ENCODE results near the gene RFC1. TPM values are rescaled to one million over a fixed set of nuclear protein-coding genes. Genes with fewer than 3 reads are reported as not detected.
"Not testable (repeated sequence)": the region's sequence is repeated elsewhere in the genome, so short reads cannot be mapped to it uniquely, and the experiment has no call there.

Gene RFC1, protein sequence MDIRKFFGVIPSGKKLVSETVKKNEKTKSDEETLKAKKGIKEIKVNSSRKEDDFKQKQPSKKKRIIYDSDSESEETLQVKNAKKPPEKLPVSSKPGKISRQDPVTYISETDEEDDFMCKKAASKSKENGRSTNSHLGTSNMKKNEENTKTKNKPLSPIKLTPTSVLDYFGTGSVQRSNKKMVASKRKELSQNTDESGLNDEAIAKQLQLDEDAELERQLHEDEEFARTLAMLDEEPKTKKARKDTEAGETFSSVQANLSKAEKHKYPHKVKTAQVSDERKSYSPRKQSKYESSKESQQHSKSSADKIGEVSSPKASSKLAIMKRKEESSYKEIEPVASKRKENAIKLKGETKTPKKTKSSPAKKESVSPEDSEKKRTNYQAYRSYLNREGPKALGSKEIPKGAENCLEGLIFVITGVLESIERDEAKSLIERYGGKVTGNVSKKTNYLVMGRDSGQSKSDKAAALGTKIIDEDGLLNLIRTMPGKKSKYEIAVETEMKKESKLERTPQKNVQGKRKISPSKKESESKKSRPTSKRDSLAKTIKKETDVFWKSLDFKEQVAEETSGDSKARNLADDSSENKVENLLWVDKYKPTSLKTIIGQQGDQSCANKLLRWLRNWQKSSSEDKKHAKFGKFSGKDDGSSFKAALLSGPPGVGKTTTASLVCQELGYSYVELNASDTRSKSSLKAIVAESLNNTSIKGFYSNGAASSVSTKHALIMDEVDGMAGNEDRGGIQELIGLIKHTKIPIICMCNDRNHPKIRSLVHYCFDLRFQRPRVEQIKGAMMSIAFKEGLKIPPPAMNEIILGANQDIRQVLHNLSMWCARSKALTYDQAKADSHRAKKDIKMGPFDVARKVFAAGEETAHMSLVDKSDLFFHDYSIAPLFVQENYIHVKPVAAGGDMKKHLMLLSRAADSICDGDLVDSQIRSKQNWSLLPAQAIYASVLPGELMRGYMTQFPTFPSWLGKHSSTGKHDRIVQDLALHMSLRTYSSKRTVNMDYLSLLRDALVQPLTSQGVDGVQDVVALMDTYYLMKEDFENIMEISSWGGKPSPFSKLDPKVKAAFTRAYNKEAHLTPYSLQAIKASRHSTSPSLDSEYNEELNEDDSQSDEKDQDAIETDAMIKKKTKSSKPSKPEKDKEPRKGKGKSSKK
- 23.9 TPM for total RNA-seq
- long read RNA-seq, full-length matches to known transcripts, result 11 of 17 reads
- long read RNA-seq, partial matches to known transcripts, result 3 of 17 reads
- long read RNA-seq, other reads (novel, unspliced or antisense), result 3 of 17 reads

DNA sequence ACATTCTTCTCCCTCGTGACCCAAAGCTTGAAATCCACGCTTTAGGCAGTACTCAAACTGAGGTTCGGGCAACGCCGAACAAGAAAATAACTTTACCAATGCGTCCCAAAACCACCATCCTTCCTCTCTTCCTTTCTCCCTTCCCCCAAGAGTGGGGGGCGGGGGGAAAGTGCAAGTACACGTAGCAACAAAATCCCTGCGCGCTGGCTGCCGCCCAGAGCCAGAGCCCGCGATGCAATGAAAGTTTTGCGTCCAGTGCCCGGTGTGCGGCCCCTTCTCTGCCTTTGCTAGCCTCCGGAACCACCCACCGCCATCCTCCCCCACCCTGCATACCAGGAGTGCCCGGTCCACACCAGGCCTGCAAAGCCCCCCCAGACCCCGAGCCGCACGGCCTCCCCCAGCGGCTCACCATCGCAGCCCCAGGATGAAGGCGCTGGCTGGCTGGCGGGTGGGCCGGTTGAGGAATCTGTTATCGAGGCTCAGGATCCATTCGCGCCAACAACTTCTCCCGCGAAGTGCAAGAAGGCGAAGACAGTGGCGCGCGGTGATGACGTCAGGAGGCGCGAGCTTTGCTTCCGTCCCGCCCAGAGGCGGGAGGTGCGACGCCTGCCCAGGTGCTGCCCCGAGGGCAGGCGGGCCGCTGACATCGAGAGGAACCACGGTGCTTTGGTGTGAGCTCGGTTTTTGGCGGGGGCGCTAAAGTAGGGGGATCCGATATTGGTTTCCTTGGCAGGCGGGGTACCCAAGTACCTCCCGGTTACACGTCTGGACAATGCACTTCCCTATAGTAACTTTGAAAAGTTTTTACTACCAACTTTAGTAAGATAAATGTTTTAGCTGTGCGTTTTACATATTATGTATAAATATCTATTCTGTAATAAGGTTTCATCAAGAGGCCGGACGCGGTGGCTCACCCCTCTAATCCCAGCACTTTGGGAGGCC, at the start of gene RFC1:
Gene RFC1 (minus strand): TSS at position 533 of the 942 bp plus-strand sequence. CDS start 121 bp downstream, at position 412.
- intact Hi-C loops (cut with DNase I), result loop anchor here (2.0 kb wide), 1 partner anchor 183 kb away; the partner anchor contains the start of gene WDR19
- ATAC-seq (peak; percentile 94), DNase-seq (ENCODE audit: missing footprints) (peak; percentile 96)

DNA sequence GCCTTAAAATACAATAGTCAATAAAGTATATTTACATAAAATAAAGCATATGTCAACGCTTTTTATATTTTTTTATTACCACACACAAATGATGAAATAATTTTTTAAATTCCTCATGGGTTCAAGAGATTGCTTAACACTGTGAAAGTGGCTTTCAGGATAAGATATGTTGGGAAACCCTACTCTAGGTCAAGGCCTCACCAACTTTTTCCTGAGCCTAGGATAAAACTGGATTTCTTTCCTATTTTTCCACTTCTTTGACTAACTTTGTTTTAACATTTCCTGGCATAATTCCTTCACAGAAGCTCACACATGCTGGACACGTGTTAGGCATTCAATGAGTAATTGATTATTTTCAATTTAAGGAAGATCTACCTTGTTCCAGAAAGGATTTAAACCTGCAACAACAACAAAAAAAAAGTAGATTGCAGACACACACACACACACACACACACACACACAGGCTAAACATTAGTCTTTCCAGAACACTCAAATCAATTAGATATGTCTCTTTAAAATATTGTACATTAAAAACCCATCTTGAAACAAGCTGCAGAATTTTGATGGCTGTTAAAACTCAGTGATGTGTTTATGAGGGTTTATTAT, 49.6 kb upstream of the RFC1 start:
- DNase-seq (ENCODE audit: missing footprints) (no peak), ATAC-seq (no peak)
- intact Hi-C loops (cut with DNase I), result no loop called here

DNA sequence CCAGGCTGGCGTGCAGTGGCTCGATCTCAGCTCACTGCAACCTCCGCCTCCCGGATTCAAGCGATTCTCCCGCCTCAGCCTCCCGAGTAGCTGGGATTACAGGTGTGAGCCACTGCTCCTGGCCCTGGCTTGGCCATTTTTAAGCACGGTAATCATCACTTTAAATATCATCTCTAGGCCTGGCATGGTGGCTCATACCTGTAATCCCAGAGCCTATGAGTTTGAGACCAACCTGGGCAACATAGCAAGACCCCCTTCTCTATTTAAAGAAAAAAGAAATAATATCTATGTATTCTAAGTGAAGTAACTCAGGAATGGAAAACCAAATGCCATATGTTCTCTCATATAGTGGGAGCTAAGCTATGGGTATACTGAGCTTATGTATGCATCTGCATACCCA, 45.4 kb upstream of the RFC1 start:
- DNase-seq (ENCODE audit: missing footprints); intact Hi-C loops (cut with DNase I); ATAC-seq: not testable (repeated sequence)

DNA sequence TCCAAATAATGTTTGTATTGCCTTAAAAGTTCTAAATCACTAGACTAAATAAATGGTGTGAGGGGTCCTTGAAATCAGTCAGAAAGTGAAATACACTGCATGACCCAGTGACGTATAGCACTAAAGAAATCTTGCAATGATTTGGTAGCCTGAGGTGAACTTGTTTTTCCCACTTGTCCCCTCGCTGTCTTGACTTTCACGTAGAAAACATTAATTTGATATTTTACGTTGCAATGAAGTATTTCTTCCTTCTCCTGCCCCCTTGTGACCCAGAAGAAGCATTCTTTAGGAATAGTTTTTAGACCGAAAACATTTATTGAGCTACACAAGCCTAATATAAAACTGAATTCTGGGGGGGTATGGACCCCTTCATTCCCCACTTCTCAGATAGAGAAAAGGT, 44.3 kb upstream of the RFC1 start:
- no peak for ATAC-seq
- DNase-seq (ENCODE audit: missing footprints), result no peak
- intact Hi-C loops (cut with DNase I), result no loop called here

DNA sequence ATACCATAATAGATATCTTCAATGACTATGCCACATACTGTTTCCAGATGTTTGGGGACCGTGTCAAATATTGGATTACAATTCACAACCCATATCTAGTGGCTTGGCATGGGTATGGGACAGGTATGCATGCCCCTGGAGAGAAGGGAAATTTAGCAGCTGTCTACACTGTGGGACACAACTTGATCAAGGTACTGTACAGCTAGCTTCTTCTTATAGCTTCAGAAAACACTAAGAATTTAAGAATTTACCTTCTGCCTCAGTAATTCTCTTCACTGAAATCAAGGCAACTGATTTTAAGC, 41.4 kb upstream of the RFC1 start:
- ATAC-seq (no peak), DNase-seq (ENCODE audit: missing footprints) (no peak)
- intact Hi-C loops (cut with DNase I), result no loop called here

DNA sequence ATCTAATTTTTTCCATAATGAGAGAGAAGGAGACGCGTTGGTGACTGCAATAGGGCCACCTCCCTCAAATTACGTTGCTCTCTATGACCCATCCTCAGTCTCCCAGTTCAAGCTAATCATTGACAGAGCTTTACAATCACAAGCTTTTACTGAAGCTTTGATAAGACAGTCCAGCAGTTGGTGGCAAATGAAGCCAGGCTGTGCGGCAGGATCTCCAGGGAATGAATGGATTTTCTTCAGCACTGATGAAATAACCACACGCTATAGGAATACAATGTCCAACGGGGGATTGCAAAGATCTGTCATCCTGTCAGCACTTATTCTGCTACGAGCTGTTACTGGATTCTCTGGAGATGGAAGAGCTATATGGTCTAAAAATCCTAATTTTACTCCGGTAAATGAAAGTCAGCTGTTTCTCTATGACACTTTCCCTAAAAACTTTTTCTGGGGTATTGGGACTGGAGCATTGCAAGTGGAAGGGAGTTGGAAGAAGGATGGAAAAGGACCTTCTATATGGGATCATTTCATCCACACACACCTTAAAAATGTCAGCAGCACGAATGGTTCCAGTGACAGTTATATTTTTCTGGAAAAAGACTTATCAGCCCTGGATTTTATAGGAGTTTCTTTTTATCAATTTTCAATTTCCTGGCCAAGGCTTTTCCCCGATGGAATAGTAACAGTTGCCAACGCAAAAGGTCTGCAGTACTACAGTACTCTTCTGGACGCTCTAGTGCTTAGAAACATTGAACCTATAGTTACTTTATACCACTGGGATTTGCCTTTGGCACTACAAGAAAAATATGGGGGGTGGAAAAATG, 40.8 kb upstream of the RFC1 start, which contains the start of gene KLB:
Gene KLB (plus strand): TSS at position 168 of the 821 bp plus-strand sequence. CDS start 20 bp downstream, at position 188.
- intact Hi-C loops (cut with DNase I), result no loop called here
- ATAC-seq (no peak), DNase-seq (ENCODE audit: missing footprints) (no peak)

DNA sequence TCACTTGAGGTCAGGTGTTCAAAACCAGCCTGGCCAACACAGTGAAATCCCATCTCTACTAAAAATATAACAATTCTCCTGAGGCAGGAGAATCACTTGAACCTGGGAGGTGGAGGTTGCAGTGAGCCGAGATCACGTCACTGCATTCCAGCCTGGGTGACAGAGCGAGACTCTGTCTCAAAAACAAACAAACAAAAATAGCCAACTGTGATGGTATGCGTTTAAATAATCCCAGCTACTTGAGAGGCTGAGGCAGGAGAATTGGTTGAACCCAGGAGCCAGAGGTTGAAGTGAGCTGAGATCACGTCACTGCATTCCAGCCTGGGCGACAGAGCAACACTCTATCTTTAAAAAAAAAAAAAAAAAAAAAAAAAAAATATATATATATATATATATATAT, 35.5 kb upstream of the RFC1 start:
- intact Hi-C loops (cut with DNase I); DNase-seq (ENCODE audit: missing footprints); ATAC-seq: not testable (repeated sequence)

DNA sequence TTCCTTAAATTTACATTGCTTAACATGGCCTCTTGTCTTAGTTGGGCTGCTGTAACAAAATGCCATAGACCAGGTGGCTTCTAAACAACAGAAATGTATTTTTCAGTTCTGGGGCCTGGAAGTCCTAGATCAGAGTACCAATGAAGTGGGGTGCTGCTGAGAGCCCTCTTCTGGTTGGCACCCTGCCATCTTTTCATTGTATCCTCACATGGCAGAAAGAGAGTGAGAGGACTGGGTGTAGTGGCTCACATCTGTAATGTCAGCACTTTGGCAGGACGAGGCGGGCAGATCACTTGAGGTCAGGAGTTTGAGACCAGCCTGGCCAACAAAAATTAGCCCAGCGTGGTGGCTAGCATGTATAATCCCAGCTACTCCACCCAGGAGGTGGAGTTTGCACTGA, 28.5 kb upstream of the RFC1 start:
- no peak for ATAC-seq
- intact Hi-C loops (cut with DNase I), result no loop called here
- DNase-seq (ENCODE audit: missing footprints), result no peak

DNA sequence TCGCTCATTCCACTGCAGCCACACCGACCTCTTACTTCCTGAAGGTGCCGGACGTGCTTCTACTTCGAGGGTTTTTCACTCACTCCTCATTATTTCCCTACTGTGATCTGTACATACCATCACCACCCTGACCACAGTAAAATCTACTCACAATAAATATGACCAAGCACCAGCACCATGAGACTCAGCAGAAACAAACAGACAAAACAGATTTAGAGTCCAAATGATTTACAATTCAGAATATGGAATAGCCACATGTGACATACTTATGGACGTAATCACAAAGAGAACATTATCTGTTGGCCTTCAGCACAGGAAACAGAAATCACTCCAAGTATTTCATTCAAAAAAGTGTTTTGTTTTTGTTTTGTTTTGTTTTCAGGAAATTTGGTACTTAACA, 24.4 kb upstream of the RFC1 start:
- ATAC-seq, result no peak
- no peak for DNase-seq (ENCODE audit: missing footprints)
- intact Hi-C loops (cut with DNase I), result no loop called here

DNA sequence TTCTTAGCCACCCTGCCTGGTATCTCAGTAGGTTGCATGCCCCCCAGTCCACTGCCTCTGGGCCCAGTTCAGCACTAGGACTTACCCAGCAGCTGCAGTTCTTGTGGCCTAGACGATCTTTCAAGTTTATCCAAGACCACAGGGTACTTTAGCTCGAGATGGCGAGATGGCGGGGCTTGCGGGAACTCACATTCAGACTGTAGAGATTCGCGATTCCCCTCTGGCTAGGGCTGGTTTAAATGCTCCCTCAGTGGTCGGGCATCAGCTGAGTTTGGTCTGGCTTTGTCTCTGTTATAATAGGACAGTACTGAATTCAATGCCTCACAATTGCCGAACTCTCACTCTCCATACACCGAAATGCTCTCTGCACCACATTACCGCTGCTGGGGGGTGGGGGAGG, 18.4 kb upstream of the RFC1 start:
- intact Hi-C loops (cut with DNase I), result no loop called here
- no peak for DNase-seq (ENCODE audit: missing footprints)
- no peak for ATAC-seq

DNA sequence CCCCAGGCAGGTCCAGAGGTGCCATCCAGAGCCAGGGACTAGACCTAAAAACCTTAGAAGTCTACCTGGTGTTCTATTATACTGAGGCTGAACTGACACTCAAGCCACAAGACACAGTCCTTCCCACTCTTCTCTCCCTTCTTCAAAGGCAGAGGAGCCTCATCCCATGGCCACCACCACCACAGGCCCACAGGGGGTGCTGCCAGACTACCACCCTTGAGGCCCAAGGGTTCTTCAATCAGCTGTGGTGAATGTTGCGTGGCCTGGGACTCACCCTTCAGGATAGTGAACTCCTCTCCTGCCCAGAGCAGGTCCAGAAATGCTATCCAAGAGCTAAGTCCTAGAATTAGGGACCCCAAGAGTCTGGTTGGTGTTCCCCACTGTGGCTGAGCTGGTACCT, 17.5 kb upstream of the RFC1 start:
- intact Hi-C loops (cut with DNase I), result no loop called here
- DNase-seq (ENCODE audit: missing footprints) (no peak), ATAC-seq (no peak)

DNA sequence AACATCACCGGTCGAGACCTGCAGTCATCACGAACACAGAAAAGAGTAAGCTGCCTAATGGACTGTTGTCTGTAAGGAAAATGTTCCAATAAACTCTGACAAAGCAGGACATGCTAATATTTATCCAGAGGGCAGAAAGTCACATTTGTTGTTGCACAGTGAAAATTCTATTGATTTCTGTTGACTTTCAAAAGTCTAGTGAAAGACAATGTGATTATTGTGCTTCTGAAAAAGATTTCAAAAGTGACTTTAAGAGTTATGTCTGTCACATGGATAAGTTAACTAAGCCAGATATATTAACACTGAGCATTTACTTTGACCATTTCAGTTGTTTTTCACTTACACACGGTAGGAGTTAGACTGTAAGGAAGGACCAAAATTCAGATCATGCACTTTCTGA, 9.3 kb upstream of the RFC1 start:
- no peak for DNase-seq (ENCODE audit: missing footprints)
- intact Hi-C loops (cut with DNase I), result no loop called here
- ATAC-seq, result no peak

DNA sequence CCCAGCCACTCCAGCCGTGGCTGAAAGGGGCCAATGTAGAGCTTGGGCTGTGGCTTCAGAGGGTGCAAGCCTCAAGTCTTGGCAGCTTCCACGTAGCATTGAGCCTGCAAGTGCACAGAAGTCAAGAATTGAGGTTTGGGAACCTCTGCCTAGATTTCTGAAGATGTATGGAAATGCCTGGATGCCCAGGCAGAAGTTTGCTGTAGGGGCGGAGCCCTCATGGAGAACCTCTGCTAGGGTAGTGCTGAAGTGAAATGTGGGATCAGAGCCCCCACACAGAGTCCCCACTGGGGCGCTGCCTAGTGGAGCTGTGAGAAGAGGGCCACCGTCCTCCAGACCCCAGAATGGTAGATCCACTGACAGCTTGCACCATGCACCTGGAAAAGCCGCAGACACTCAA, 5.0 kb upstream of the RFC1 start:
- intact Hi-C loops (cut with DNase I); ATAC-seq; DNase-seq (ENCODE audit: missing footprints): not testable (repeated sequence)

DNA sequence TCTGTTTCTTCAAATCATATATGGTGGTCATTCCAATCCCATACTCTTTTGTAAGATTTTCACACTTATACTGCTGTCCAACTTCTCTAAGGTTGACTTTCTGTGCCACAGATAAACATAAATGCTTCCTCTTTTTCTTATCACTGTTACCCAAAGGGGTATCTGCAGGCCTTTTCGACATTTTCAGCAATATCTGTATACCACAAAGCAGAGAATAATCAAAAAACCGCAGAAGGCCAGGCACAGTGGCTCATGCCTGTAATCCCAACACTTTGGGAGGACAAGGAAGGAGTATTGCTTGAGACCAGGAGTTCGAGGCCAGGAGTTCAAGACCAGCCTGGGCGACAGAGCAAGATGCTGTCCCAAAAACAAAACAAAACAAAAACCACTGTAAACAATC, 3.1 kb upstream of the RFC1 start:
- ATAC-seq (no peak), DNase-seq (ENCODE audit: missing footprints) (no peak)
- intact Hi-C loops (cut with DNase I), result no loop called here

DNA sequence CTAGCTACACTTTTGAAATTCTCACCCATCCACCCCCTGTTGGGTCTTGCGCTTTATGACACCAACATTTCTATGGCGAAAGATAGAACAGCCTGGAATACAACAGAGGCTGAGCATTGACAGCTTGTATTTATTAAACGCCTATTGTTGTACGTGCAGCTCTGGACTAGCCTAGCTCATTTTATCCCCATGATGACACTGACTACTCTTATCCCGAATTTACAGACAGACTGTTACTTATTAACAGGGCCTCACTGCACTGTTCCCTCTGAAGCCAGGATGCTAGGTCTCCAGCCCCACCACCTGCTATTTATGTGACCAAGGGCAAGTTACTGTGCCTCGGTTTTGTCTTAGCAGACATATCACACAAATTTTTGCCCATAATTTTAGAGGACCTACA, 1.0 kb upstream of the RFC1 start:
- no peak for DNase-seq (ENCODE audit: missing footprints)
- no peak for ATAC-seq
- intact Hi-C loops (cut with DNase I), result loop anchor here (2.0 kb wide), 1 partner anchor 184 kb away; the partner anchor contains the start of gene WDR19

DNA sequence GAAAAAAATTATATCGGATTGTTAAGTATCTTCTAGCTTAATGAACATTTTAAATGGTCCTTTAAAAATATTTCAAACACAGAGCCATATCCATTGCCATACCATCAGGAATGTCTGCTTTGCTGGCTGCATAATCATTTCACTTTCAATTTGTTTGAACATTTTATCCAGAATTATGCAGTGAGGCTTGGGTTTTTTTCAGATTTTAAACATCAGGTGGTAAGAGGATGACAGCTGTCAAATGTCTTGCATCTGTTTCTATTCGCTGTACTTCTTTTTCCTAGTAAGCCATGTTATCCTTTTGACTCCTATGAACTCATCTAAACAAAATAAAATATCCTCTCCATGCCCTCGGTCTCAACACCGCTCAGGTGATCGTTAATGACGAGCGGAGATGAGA, 802 bp downstream of the RFC1 start:
- ATAC-seq, result no peak
- intact Hi-C loops (cut with DNase I), result no loop called here
- no peak for DNase-seq (ENCODE audit: missing footprints)

Measured in Right ventricle myocardium inferior (tissue), 1 donor.